Lower leg skin (tissue), 3 donors: ENCODE data around the gene CTIF.

Source experiments
- CTCF ChIP-seq, 3 donors: fragments of 450-650 bp; IDR thresholded peaks; one replicate each; pipeline ENCODE4 v1.5.1; 2016; ENCODE audit warnings: antibody characterized with exemption in 3 of 3, mild to moderate bottlenecking in 3 of 3, moderate library complexity in 2 of 3
- POLR2A ChIP-seq, 2 donors: fragments of 450-650 bp; IDR thresholded peaks; one replicate each; pipeline ENCODE4 v1.6.1; 2016 to 2017; ENCODE audit warnings: antibody characterized with exemption in 2 of 2, mild to moderate bottlenecking in 1 of 2, moderate library complexity in 1 of 2

- TF ChIP-seq POLR2A (IDR thresholded peaks at IDR 0.05) (no peak), CTCF (IDR thresholded peaks at IDR 0.05) (no peak)
These were observed 242.0 kb downstream of the CTIF start for GRCh38 chr18:48780913-48781162.
